ENCODE results near the gene TSC22D1.

GRCh38 chr13:44417446-44417845, 158.7 kb downstream of the TSC22D1 start:
- no peak for TF ChIP-seq CTCF (IDR thresholded peaks at IDR 0.05)
- TF ChIP-seq POLR2A (IDR thresholded peaks at IDR 0.05; ENCODE audit: low read depth): no peak
